GDM1 (cell line): ENCODE results near the gene HM13.
"Not testable (repeated sequence)": the region's sequence is repeated elsewhere in the genome, so short reads cannot be mapped to it uniquely, and the experiment has no call there.

Source experiments
- DNase-seq: peaks from one replicate; lab custom pipeline; 2025; lab: John Stamatoyannopoulos, UW

Gene HM13

DNA sequence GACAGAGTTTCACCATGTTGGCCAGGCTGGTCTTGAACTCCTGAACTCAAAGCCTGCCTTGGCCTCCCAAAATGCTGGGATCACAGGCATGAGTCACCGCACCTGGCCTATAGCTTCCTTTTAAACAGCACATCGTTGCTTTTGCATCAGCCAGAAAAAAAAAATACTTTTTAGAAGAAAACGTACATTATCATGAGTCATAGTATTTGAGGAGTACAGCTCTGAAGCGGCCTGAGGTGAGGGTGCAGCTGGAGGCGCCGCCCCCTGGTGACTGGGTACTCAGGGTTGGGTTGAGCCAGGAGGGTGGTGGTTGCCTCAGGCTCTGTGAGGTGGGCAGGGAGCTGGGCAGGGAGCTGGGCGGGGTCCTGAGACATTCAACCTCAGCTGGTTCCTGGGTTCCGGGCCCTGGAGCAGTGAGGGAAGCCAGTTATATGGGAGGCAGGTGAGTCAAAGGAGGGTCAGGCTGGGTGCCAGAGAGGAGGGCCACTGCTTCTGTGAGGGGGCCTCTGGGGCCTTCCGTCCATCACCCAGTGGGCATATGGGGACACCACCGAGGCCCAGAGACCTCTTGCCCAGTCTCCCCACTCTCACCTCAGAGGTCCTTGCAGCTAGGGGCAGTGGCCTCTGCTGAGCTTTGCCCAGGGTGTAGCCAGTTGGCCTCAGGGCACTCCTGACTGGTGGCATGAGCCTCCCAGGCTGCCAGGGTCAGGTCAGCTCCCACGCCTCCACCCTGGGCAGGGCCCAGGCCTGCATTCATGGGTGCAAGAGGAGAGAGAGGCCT, 79.2 kb downstream of the HM13 start:
- DNase-seq = no peak

DNA sequence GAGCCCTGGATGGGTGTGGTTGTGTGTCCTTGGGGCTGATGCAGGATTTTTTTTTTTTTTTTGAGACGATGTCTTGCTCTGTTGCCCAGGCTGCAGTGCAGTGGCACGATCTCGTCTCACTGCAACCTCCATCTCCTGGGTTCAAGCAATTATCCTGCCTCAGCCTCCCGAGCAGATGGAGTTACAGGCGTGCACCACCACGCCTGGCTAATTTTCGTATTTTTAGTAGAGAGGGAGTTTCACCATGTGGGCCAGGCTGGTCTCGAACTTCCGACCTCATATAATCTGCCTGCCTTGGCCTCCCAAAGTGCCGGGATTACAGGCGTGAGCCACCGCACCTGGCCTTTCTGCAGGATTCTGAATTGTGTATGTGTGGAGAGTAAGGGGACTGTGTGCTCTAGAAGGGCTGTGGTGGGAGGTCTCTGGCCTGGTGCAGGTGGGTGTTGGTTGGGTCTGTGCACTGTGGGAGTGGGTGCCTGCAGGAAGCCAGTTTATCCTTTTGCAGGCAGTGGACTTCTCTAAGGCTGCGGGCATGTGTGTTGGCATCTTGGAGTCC, 79.8 kb downstream of the HM13 start:
- DNase-seq = no peak

DNA sequence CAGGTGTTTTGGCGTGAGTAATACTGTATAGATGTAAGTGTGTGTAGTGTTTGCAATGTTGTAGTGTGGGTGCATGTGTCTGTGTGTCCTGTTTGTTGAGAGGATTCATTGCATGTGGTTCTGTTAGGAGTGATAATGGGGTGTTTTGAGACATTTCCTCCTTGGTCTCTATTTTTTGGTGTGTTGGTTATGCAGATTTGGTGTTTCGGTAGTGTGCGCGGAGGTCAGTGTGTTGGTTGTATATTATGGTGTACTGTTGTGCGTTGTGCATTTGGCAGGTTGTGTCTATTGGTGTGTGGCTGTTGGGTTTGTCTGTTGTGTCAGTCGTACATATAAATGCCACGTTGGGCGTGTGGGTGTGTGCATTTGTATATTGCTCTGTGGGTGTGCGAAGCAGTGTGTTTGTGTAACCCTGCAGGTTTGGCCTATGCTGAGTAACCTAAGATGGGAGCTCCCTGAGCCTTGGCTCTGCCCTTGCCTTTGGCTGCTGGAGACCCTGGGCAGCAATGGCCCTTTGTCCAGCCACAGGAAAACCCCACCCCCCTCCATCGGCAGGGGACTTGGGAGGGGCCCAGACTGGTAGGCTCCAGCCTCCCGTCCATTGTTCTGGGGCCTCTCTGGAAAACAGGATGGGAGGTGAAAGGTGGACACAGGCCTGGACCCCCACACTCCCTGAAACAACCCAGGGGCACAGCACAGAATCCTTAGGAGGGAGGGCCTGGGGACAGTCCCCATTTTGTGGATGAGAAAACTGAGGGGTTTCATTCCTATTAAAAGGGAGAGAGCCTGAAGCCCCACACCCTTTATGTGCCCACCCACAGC, 80.5 kb downstream of the HM13 start:
- DNase-seq = no peak

DNA sequence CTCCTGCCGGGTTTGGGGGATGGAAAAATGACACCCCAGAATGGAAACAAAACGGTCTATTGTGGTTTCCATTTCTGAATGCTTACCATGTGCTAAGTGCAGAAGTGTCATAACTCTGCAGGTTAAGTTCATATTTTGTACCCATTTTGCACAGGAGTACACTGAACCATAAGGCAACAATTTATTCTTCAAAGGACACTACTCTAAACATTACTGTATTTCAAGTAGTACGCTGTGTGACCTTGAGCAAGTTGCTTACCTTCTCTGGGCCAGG, 81.1 kb downstream of the HM13 start:
- no peak for DNase-seq

DNA sequence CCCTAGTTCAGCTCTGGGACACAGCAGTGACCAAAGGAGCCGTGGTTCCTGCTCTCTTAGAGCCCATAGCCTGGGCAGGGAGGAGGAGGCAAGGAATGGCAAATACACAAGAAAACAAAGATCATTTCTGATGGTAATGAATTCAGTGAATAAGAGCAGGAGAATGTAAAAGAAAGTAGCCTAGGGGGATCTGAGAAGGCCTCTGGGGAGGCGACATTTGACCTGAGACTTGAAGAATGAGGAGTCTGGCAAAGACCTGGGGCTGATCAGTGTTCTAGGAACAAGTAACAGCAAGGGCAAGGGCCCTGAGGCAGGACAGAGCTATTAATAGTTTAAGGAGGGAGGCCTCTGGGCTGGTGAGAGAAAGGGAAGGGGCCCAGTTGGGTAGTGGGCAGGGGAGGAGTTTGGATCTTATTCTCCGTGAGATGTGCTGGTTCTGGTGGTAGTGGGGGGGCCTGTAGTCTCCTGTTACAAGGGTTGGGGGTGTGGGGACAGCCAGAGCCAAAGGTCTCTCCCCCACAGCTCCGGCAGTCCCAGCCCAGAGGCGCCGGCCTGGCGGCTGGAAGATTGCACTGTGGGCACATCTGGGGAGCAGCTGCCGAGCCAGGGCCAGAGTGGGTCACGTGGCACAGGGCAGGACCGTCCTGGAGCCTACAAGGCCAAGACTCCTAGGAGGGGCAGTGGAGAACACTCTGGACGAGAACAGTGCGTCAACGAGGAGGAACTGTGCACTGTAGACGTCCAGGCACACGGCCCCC, 81.6 kb downstream of the HM13 start:
- DNase-seq = no peak

DNA sequence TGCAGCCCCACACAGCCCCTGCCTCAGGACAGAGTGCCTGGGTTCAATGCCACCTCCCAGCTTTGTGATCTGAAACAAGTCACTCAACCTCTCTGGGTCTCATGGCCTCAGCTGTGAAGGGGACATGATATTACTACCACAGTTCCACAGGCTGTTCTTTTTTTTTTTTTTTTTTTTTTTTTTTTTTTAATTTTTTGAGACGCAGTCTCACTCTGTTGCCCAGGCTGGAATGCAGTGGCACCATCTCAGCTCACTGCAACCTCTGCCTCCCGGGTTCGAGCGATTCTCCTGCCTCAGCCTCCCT, 82.1 kb downstream of the HM13 start:
- not testable (repeated sequence) for DNase-seq

DNA sequence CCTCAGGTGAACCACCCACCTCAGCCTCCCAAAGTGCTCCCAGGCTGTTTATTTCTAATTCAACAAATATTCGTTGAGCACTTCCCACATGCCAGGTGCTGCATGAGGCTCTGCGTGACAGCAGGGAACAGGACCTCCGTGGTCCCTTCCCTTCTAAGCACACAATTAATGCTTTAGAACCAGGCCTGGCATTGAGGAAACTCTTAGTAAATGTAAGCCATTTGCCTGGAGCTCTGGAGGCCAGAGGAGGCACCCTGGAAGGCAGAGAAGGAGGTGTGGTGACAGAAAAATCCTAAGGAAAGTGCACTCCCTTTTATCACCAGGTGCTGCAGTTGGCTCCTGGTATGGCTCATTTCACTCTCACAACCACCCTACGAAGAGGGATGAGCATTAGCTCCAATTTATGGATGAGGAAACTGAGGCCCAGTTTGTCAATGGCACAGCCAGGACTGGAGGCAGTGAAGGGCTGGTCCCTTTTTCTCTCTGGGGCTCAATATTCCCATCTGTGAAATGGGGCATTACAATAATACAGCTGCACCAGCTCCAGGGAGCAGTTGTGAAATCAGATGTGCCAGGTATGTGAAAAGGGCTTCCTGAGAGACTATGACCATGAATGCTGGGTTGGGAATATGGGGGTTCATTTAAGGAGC, 82.7 kb downstream of the HM13 start:
- DNase-seq = no peak

DNA sequence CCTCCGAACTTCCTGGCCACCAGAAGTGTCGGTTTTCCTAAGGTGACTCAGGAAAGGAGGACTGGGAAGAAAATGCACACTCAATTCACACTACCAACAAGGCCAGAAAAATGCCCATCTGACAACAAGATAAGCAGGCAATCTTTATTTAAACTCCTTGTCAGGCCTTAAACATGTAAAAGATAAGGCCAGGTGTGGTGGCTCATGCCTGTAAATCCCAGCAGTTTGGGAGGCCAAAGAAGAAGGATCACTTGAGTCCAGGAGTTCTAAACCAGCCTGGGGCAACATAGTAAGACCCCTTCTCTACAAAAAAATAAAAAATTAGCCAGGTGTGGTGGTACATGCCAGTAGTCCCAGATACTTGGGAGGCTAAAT, 83.2 kb downstream of the HM13 start:
- no peak for DNase-seq

DNA sequence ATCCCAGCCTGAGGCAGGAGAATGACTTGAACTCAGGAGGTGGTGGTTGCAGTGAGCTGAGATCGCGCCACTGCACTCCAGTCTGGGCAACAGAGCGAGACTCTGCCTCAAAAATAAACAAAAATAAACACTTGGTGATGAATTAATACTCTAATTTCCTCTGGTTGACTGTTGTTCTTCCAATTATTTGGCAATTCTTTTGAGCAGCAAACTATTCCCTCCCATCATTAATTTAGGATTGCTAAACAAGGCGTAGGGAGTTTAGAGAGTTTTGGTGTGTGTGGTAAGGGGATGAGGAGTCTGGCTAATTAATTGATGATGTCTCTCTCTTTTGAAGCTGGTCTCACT, 88.2 kb downstream of the HM13 start:
- DNase-seq = no peak

DNA sequence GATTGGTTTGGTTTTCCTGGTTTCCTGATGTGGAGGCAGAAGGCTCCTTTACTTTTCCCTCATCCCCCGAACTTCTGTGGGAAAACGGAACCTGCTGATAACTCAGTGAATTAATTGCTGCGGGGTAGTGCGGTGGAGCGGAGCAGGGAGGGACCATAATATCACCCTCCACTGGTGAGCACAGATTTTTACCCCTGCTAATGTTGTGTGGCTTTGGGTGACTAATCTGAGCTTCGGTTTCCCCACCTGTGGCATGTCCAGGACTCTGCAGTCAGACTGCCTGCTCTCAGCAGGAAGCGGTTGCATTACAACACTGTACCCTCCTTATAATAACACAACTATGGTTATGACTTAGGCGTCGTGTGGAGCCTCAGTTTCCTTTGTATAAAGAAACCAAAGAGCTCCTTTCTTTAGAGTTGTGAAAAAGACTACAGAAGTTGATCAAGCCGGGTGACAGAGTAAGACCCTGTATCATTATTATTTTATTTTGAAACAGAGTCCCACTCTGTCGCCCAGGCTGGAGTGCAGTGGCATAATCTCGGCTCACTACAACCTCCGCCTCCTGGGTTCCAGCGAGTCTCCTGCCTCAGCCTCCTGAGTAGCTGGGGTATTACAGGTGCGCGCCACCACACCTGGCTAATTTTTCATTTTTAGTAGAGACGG, 88.7 kb downstream of the HM13 start:
- no peak for DNase-seq

DNA sequence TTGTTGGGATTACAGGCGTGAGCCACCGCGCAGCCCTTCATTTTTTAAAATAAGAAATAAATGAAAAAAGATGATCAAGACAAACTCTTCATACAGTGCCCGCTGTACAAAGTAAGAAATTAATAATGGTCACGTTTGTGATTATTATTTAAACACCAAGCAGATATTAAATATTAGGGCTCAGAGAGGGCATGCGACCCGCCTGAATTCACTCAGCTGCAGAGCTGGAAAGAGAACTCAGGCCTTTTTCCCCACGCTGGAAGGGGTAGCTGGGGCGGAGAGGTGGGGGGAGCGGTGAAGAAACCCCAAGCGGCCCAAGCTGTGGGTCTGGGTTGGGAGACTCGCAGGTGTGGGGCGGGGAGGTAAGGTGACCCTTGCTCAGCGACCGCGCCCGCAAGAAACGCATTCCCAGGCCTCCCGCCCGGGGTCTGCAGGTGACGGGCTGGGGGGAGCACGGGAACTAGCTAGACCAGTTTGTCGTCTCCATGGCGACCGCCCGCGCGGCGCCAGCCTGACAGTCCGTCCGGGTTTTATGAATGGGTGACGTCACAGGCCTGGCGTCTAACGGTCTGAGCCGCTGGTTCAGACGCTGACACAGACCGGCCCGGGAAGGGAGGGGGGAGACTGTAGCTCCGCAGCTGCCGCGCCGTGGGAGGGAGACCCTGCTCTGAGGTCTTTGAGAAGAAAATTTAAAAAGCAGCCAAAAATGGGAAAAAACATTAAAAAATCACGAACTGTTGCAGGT, 89.8 kb downstream of the HM13 start:
- DNase-seq = peak; percentile 87

DNA sequence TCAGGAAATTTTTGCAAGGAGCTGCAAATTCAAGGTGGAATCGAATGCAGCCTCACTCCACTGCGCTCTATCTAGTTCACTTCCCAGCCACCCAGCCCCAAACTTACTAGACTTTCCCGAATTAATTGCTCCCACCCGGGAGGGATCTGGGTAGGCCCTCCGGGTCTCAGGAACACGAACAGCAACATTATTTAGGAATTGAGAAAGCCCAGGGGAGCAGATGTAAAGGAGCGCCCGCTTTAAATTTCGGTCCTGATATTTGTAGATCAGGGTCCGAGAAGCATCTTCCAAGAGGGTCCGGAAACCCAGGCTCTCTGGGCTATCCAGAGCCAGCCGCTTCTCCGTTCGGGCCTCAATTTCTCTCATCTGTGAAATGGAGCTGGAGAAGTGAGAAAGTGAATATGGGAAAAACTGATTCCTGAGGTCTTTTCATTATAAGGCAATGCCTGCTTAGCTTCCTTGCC, 90.4 kb downstream of the HM13 start:
- no peak for DNase-seq

DNA sequence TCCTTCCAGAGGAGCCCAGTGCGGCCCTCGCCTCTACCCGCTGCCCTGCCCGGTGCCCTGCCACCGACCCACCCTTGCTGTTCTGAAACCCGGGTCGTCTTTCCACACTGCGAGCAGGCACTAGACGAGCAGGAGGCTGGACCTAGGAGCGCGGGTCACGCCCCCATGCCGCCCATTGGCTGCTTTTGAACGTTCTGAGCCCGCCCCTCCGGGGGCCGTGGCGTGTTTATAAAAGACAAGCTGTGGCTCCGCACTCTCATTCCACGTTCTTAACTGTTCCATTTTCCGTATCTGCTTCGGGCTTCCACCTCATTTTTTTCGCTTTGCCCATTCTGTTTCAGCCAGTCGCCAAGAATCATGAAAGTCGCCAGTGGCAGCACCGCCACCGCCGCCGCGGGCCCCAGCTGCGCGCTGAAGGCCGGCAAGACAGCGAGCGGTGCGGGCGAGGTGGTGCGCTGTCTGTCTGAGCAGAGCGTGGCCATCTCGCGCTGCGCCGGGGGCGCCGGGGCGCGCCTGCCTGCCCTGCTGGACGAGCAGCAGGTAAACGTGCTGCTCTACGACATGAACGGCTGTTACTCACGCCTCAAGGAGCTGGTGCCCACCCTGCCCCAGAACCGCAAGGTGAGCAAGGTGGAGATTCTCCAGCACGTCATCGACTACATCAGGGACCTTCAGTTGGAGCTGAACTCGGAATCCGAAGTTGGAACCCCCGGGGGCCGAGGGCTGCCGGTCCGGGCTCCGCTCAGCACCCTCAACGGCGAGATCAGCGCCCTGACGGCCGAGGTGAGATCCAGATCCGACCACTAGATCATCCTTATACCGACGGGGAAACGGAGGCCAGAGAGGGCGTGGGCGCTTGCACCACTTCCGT, 91.0 kb downstream of the HM13 start, which contains the start of gene ID1:
TSS of gene ID1 (plus strand) at position 259 of the 871 bp plus-strand sequence. CDS start at position 358, 99 bp downstream.
- peak; percentile 91 for DNase-seq

DNA sequence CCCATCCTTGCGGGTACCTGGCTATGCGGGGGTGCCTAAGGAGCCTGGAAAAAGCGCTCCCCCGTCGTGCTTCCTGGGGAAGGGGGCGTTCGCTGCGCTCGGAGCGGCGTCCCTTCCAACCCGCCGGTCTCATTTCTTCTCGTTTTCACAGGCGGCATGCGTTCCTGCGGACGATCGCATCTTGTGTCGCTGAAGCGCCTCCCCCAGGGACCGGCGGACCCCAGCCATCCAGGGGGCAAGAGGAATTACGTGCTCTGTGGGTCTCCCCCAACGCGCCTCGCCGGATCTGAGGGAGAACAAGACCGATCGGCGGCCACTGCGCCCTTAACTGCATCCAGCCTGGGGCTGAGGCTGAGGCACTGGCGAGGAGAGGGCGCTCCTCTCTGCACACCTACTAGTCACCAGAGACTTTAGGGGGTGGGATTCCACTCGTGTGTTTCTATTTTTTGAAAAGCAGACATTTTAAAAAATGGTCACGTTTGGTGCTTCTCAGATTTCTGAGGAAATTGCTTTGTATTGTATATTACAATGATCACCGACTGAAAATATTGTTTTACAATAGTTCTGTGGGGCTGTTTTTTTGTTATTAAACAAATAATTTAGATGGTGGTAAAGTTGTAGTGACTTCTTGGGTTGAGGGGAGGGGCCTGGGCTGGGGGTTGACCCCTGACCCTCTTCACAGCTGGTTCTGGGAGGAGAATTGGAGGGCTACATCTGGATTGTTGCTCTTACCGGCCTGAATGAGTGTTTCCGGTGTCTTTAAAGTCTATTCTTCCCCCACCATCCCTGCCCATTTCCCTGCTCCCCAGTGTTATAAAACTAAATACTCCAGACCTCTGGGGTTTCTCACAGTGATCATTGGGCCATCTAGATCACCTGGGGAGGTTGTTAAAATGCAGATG, 91.9 kb downstream of the HM13 start:
- DNase-seq = no peak

DNA sequence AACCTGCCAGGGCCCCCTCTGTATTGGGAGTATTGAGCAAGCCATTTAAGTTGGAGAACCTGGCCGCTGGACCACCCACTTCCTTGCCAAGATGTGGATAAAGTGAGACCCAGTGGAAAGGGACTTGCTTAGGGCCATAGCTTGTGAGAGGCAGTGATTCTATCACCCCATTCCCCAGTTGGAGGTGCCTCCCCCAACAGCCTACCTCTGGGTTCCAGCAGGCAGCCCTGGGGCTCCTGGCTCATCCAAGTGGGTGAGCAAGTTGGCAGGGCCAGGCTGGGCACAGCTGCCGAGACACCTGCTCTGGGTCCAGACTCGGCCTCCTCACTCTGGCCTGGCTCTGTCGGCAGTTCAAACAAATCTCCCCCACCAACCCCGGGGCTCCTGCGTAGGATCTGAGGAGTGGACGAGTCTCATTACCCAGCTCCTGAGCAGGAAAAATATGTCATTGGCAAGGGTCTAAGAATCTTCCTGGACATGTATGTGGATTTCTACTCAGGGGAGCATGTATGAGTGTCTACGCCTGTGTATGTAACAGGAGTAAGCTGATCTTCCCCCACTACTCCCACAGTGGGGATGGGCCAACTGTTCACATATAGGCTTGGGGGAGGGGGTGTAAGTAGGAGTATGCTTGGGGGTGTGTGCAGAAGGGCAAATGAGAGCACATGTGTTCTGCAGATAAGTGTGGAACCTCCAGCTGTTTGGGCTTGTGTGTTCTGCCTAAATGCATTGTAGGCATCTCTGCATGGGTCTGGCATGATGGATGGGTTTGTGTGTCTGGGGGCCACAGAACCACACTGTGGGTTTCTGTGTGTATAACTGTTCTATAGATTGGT, 92.8 kb downstream of the HM13 start:
- DNase-seq = peak; percentile 21

DNA sequence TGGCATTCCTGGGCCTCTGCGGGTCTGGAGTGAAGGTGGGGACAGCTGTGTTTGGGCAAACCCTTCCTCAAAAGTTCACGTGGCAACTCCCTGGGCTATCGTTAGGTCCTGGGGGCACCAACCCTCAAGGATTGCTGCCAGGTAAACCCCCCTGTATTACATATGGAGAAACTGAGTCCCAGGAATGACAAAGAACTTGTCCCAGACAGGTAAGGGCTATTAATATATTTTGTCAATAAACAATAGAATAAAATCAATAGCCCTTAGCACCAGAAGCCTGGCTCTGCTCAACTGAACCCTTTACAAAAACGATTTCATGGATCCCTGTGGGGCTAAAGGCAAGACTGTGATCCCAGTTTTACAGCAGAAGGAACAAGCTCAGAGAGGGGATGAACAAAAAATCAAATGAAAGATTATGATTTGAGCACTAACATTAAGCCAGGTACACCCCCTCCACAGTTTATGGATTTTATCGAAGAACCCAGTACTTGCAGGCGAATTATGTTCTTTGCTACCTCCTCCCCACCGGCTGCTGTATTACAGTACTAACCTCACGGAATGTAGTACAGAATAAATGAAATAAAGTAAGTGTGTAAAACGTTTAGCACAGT, 93.5 kb downstream of the HM13 start:
- no peak for DNase-seq

DNA sequence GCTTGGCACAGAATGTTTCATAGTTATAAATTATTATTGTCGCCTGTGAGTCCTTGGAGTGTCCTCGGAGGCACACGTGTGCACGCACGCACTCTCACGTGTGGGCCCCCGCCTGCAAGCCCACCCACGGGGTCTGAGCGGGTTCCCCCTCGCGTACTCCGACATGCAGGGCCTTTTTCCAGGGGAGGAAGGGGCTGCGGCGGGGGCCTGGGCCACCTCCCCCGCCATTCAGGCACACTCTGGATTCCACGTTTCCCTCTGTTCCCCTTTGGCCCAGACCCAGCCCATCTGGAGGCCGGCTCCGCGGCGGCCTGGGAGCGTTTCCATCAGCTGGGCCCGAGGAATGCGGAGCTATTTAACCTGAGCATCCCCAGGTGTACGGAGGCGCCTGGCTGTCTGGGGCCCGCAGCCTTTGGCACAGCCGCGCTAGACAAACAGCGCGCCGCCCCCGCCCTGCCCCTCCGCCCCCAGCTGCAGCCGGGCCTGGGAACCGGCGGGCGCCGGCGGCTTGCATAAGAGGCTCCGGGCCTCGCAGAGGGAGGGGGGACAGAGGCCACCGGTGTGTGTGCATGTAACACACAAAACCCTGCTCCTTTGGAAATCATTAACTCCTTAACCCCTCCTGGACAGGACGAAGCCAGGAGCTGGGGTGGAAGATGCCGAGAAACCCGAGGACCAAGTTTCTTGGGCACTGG, 94.2 kb downstream of the HM13 start:
- DNase-seq = no peak
